K562 (cell line): ENCODE results near the gene INSIG1. TPM values are rescaled to one million over a fixed set of nuclear protein-coding genes. Genes with fewer than 3 reads are reported as not detected.

ENCODE experiments used
- ATAC-seq: fragments of 200-7000 bp; cut with Tn5 transposase; 3 replicates; pipeline ENCODE4 v1.9.1; 2020; ENCODE audit warnings: moderate library complexity
- BruUV-seq: library from RNA; stranded (reverse); fragments of 400-500 nt; replicated peaks from 2 replicates; lab custom pipeline; 2021; lab: Mats Ljungman, UMichigan
- CTCF ChIA-PET: fragments of 300-600 bp; formaldehyde crosslinking; extraction: SDS; loops from one replicate; lab custom pipeline; 2021; ENCODE audit warnings: low intra/inter-chr PET ratio; lab: Yijun Ruan, JAX
- POLR2A ChIA-PET: fragments of 300-600, 350-650 bp; sonication (Branson Sonifier 250); formaldehyde crosslinking; extraction: SDS; loops from one replicate; lab custom pipeline; 2021; ENCODE audit warnings: antibody characterized with exemption, inconsistent platforms; lab: Yijun Ruan, JAX
- DNase-seq, 4 experiments: peaks; one replicate each; pipeline versions ENCODE4 v3.0.0 to v3.0.0-alpha.2; 2011 to 2018; ENCODE audit warnings: low spot score in 3 of 4, mixed read lengths in 3 of 4; ENCODE audit errors: extremely low read depth in 1 of 4
- FAIRE-seq: peaks from 2 replicates; lab custom pipeline; 2011; peaks lifted over from hg19 to GRCh38; lab: Jason Lieb, UNC
- H2AFZ ChIP-seq: 2 replicates; pipeline ENCODE4 v1.6.0; 2011; ENCODE audit warnings: low read depth, low read length, control low read depth, inconsistent platforms
- H3K27ac ChIP-seq: fragments of 200-600 bp; 3 replicates; pipeline ENCODE4 v1.8.0; 2011; ENCODE audit warnings: low read depth, mild to moderate bottlenecking, control low read depth, inconsistent platforms, low read length, moderate library complexity, mixed read lengths; ENCODE audit errors: extremely low read depth
- H3K27me3 ChIP-seq, 2 experiments: fragments of 300-600 bp in 1 of 2; 2 replicates in 1 of 2; 3 replicates in 1 of 2; pipeline versions ENCODE4 v1.6.0 to v1.8.0; 2011; ENCODE audit warnings: inconsistent platforms in 2 of 2, low read length in 2 of 2, mild to moderate bottlenecking in 1 of 2, mixed read lengths in 1 of 2, moderate library complexity in 1 of 2; ENCODE audit not compliant: control insufficient read depth in 2 of 2, insufficient read depth in 2 of 2
- H3K36me3 ChIP-seq: fragments of 300-600 bp; 3 replicates; pipeline ENCODE4 v1.8.0; 2011; ENCODE audit warnings: mild to moderate bottlenecking, low read length, inconsistent platforms; ENCODE audit not compliant: control insufficient read depth, insufficient read depth
- H3K4me1 ChIP-seq, 2 experiments: fragments of 200-600 bp in 1 of 2; replicated peaks in 1 of 2; 2 replicates in 1 of 2; 3 replicates in 1 of 2; pipeline versions ENCODE4 v1.5.1 to v1.8.0; 2011; ENCODE audit warnings: inconsistent platforms in 2 of 2, low read length in 2 of 2, mild to moderate bottlenecking in 1 of 2, mixed read lengths in 1 of 2, moderate library complexity in 1 of 2; ENCODE audit not compliant: control insufficient read depth in 2 of 2, insufficient read depth in 2 of 2
- H3K4me2 ChIP-seq: 2 replicates; pipeline ENCODE4 v1.6.1; 2011; ENCODE audit warnings: low read length, control low read depth, inconsistent platforms, mixed read lengths; ENCODE audit not compliant: insufficient read depth
- H3K4me3 ChIP-seq: fragments of 200-600 bp; sonication (generic), shearing (Covaris generic); 2 replicates; pipeline ENCODE4 v1.5.1; 2016; ENCODE audit warnings: control low read depth, inconsistent platforms
- H3K79me2 ChIP-seq: fragments of 200-600 bp; 3 replicates; pipeline ENCODE4 v1.8.0; 2011; ENCODE audit warnings: low read length, inconsistent platforms; ENCODE audit not compliant: control insufficient read depth, insufficient read depth
- H3K9ac ChIP-seq, 2 experiments: 2 replicates each; pipeline versions ENCODE4 v1.6.0 to v1.6.1; 2011; ENCODE audit warnings: low read depth in 2 of 2, low read length in 2 of 2, control low read depth in 1 of 2, inconsistent platforms in 1 of 2, mild to moderate bottlenecking in 1 of 2, mixed read lengths in 1 of 2; ENCODE audit not compliant: insufficient read depth in 1 of 2
- H3K9me1 ChIP-seq: one replicate; pipeline ENCODE4 v1.6.0; 2011; ENCODE audit warnings: inconsistent platforms, mild to moderate bottlenecking, low read length, moderate library complexity; ENCODE audit not compliant: control insufficient read depth, insufficient read depth
- H3K9me3 ChIP-seq: replicated peaks from 2 replicates; pipeline ENCODE4 v1.5.1; 2011; ENCODE audit warnings: low read depth, low read length, inconsistent platforms; ENCODE audit not compliant: control insufficient read depth, insufficient read depth
- H4K20me1 ChIP-seq: replicated peaks from 2 replicates; pipeline ENCODE4 v1.6.1; 2011; ENCODE audit warnings: low read length, inconsistent platforms, mixed read lengths; ENCODE audit not compliant: control insufficient read depth, insufficient read depth
- ETV1 ChIP-seq: fragments of 450-650 bp; conservative IDR thresholded peaks from 2 replicates; pipeline ENCODE4 v1.6.1; 2016; ENCODE audit warnings: missing genetic modification characterization, control low read depth, low read depth, missing compliant biosample characterization
- GTF2A2 ChIP-seq: IDR thresholded peaks from 2 replicates; pipeline ENCODE4 v1.6.1; 2016; ENCODE audit warnings: mild to moderate bottlenecking, missing genetic modification characterization, missing compliant biosample characterization
- IFI16 ChIP-seq: fragments of 250-450 bp; sonication (Bioruptor Pico); IDR thresholded peaks from 2 replicates; pipeline ENCODE4 v2.1.2; 2022; ENCODE audit warnings: mild to moderate bottlenecking, inconsistent platforms
- ILK ChIP-seq: fragments of 450-650 bp; IDR thresholded peaks from 2 replicates; pipeline ENCODE4 v1.6.1; 2016; ENCODE audit warnings: missing genetic modification characterization, low read depth, mild to moderate bottlenecking, missing compliant biosample characterization, moderate library complexity, borderline replicate concordance
- MCM2 ChIP-seq: fragments of 450-650 bp; IDR thresholded peaks from 2 replicates; pipeline ENCODE4 v1.6.1; 2017; ENCODE audit warnings: low read depth, mild to moderate bottlenecking
- PML ChIP-seq: IDR thresholded peaks from 2 replicates; pipeline ENCODE4 v1.6.1; 2012; ENCODE audit warnings: low read length, inconsistent platforms
- SOX6 ChIP-seq: fragments of 450-650 bp; IDR thresholded peaks from 2 replicates; pipeline ENCODE4 v1.6.1; 2014; ENCODE audit warnings: mild to moderate bottlenecking
- YY1 ChIP-seq, 3 experiments: IDR thresholded peaks; 2 replicates each; pipeline ENCODE4 v1.6.1; 2011; ENCODE audit warnings: low read length in 2 of 3, mild to moderate bottlenecking in 2 of 3, moderate library complexity in 2 of 3, borderline replicate concordance in 1 of 3, control low read depth in 1 of 3, low read depth in 1 of 3; ENCODE audit not compliant: insufficient read depth in 3 of 3, insufficient replicate concordance in 2 of 3, control insufficient read depth in 1 of 3, insufficient read length in 1 of 3; ENCODE audit errors: extremely low read depth in 1 of 3
- ZBTB7A ChIP-seq: IDR thresholded peaks from 2 replicates; pipeline ENCODE4 v1.6.1; 2011; ENCODE audit warnings: low read depth, mild to moderate bottlenecking, low read length, moderate library complexity, borderline replicate concordance; ENCODE audit not compliant: control insufficient read depth
- ZNF324 ChIP-seq: fragments of 250-450 bp; sonication (Bioruptor Pico); IDR thresholded peaks from 2 replicates; pipeline ENCODE4 v1.4.0; 2020; ENCODE audit warnings: mild to moderate bottlenecking
- ZNF785 ChIP-seq: fragments of 250-450 bp; sonication (Bioruptor Pico); IDR thresholded peaks from 2 replicates; pipeline ENCODE4 v1.4.0; 2020; ENCODE audit warnings: mild to moderate bottlenecking
- WGBS: fragments of 100-300 bp; shearing (Covaris generic); methylation state at CpG from one replicate; pipeline ENCODE4 v1.1.6; 2016; ENCODE audit warnings: low coverage, mixed read lengths; ENCODE audit not compliant: insufficient coverage; ENCODE audit errors: missing lambda C conversion rate; 5-methylcytosine and 5-hydroxymethylcytosine counted together
- in situ Hi-C: fragments of 300-500 bp; cut with MboI; formaldehyde crosslinking; loops from 4 replicates; pipeline ENCODE4 v1.15.0; 2018; ENCODE audit warnings: inconsistent platforms, mixed read lengths
- intact Hi-C: fragments of 100-400 bp; cut with micrococcal nuclease; formaldehyde crosslinking; loops from 2 replicates; pipeline ENCODE4 v1.14.2; 2022
- polyA plus RNA-seq, 8 experiments: library from polyadenylated mRNA; depleted of rRNA in 4 of 8; stranded (reverse) in 5 of 8; unstranded in 3 of 8; fragments of >200 nt; fragmentation: Nextera tagmentation in 2 of 8; fragmentation: Illumina TruSeq in 1 of 8; extraction: Ambion mirVana in 2 of 8; extraction: Trizol in 1 of 8; gene quantifications; 2 replicates each; pipeline versions ENCODE4 v1.2.1 to v1.2.3, GENCODE V29; 2011 to 2014; ENCODE audit warnings: inconsistent platforms in 1 of 8, missing spikeins in 1 of 8
- total RNA-seq, 7 experiments: library from RNA; depleted of rRNA in 6 of 7; stranded (reverse); fragments of >200 nt in 6 of 7; fragmentation: Illumina TruSeq in 2 of 7; extraction: Trizol in 2 of 7; gene quantifications; 2 replicates each; pipeline versions ENCODE4 v1.2.1 to v1.2.3, GENCODE V29; 2011 to 2021; ENCODE audit warnings: low replicate concordance in 1 of 7
- TF ChIP-seq, protein P1 (sequence below): fragments of 250-450 bp; sonication (Bioruptor Pico); IDR thresholded peaks from 2 replicates; pipeline ENCODE4 v1.5.0; 2020; ENCODE audit warnings: mild to moderate bottlenecking

INSIG1 gene
- total and polyA plus RNA-seq, 9 of the 15 experiments (the other 6 are each of a cell fraction or from before 2014, with no cell fraction given): 57.1 to 787 (median 238) TPM

DNA sequence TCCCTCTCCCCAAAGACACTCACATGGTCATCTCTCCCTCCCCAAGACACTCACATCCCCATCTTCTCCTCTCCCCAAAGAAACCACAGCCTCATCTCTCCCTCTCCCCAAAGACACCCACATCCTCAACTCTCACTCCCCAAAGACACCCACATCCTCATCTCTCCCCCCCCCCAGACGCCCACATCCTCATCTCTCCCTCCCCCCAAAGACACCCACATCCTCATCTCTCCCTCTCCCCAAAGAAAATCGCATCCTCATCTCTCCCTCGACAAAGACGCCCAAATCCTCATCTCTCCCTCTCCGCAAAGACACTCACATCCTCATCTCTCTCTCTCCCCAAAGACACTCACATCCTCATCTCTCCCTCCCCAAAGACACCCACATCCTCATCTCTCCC is 31.5 kb downstream of the INSIG1 start:
- peaks cover 35 to 56% of the 10 kb centered on the region in 2 experiments for H3K27me3 ChIP-seq
- no peak overlapping the region for H3K4me2 ChIP-seq
- no peak overlapping the region for H2AFZ ChIP-seq
- no peak overlapping the region for H3K9ac ChIP-seq
- no peak for ATAC-seq
- H3K27ac ChIP-seq: no peak overlapping the region
- H3K9me1 ChIP-seq: no peaks in the 10 kb centered on the region
- FAIRE-seq: no peak
- ChIA-PET CTCF (no interaction called here), POLR2A (no interaction called here)
- no CpG with 5 or more reads among the region's 5 CpGs for WGBS
- H3K4me1 ChIP-seq: peaks cover 6 to 8% of the 10 kb centered on the region in 2 experiments
- no peaks in the 10 kb centered on the region for H3K36me3 ChIP-seq
- DNase-seq: no peak
- intact Hi-C loops (no loop called here), in situ Hi-C loops (no loop called here)
- no peak for TF ChIP-seq ETV1 (tag)
- no peak for TF ChIP-seq ZNF324 (CRISPR knock-in tag)
- TF ChIP-seq ZBTB7A: no peak
- no peak for TF ChIP-seq YY1 (IDR thresholded peaks at IDR 0.05; ENCODE audit: borderline replicate concordance in 1 of 3, control insufficient read depth in 1 of 3, extremely low read depth in 1 of 3, insufficient read depth in 3 of 3, insufficient read length in 1 of 3, insufficient replicate concordance in 2 of 3, low read depth in 1 of 3, low read length in 2 of 3)
- no peak for TF ChIP-seq GTF2A2
- TF ChIP-seq SOX6: no peak
- TF ChIP-seq, protein P1, sequence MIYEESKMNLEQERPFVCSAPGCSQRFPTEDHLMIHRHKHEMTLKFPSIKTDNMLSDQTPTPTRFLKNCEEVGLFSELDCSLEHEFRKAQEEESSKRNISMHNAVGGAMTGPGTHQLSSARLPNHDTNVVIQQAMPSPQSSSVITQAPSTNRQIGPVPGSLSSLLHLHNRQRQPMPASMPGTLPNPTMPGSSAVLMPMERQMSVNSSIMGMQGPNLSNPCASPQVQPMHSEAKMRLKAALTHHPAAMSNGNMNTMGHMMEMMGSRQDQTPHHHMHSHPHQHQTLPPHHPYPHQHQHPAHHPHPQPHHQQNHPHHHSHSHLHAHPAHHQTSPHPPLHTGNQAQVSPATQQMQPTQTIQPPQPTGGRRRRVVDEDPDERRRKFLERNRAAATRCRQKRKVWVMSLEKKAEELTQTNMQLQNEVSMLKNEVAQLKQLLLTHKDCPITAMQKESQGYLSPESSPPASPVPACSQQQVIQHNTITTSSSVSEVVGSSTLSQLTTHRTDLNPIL (CRISPR knock-in tag): no peak
- TF ChIP-seq PML: no peak
- no peak for TF ChIP-seq MCM2
- no peak for TF ChIP-seq IFI16 (CRISPR knock-in tag)
- no peak for TF ChIP-seq ILK (tag)
- no peak for TF ChIP-seq ZNF785 (CRISPR knock-in tag)
- peaks cover 3% of the 10 kb centered on the region; the same call in 1 of the 2 replicates for H3K9me3 ChIP-seq
- no TSS peak for BruUV-seq
- H3K4me3 ChIP-seq: no peak overlapping the region
- no peaks in the 10 kb centered on the region; the same call in none of the 2 replicates for H4K20me1 ChIP-seq
- no peaks in the 10 kb centered on the region for H3K79me2 ChIP-seq
